Uterus (tissue), 2 donors: Measurements from ENCODE around the gene FAM83F.

Experiments used
- POLR2A ChIP-seq, 2 donors: fragments of 450-650 bp; IDR thresholded peaks; one replicate each; pipeline ENCODE4 v1.6.1; 2016; ENCODE audit warnings: antibody characterized with exemption in 2 of 2, mild to moderate bottlenecking in 1 of 2, moderate library complexity in 1 of 2
- TF ChIP-seq, protein P1 (sequence below), 4 experiments: fragments of 200-600 bp in 2 of 4; fragments of 450-650 bp in 2 of 4; sonication (generic) in 2 of 4; IDR thresholded peaks; one replicate each; pipeline ENCODE4 v1.5.1; 2016 to 2019; ENCODE audit warnings: antibody characterized with exemption in 4 of 4, mild to moderate bottlenecking in 2 of 4, moderate library complexity in 1 of 4

DNA sequence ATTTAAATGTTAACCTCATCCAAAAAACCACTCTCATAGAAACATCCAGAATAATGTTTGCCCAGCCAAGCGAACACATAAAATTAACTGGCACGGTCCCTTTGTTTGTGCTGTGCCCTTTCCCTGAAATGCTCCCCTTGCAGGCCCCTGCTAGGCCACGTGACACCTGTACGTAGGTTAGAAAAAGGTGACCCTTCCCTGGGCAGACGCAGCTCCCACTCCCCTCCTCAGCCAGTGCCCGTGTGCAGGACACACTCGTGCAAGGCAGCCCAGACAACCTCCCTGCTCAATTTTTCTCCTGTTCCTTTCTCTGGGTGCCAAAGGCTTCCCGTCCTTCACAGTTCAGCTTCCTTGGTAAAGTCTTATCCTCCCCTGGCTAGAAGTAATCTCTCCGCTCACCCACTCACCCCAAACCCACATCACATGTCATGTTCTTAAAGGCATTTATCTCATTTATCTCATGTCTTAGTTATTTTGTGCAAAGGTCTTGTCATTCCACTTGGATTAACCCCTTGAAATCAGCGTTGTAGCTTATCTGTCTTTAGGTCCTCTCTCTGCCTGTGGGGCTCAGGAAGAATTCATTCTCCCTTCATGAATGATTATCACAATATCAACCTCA lies 20.7 kb downstream of the FAM83F start:
- TF ChIP-seq, protein P1, sequence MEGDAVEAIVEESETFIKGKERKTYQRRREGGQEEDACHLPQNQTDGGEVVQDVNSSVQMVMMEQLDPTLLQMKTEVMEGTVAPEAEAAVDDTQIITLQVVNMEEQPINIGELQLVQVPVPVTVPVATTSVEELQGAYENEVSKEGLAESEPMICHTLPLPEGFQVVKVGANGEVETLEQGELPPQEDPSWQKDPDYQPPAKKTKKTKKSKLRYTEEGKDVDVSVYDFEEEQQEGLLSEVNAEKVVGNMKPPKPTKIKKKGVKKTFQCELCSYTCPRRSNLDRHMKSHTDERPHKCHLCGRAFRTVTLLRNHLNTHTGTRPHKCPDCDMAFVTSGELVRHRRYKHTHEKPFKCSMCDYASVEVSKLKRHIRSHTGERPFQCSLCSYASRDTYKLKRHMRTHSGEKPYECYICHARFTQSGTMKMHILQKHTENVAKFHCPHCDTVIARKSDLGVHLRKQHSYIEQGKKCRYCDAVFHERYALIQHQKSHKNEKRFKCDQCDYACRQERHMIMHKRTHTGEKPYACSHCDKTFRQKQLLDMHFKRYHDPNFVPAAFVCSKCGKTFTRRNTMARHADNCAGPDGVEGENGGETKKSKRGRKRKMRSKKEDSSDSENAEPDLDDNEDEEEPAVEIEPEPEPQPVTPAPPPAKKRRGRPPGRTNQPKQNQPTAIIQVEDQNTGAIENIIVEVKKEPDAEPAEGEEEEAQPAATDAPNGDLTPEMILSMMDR (IDR thresholded peaks at IDR 0.05), result no peak
- no peak for TF ChIP-seq POLR2A (IDR thresholded peaks at IDR 0.05)
